PC-9 (cell line): Measurements from ENCODE around the gene ALDOA. TPM values are rescaled to one million over a fixed set of nuclear protein-coding genes. Genes with fewer than 3 reads are reported as not detected.

Experiments used
- BruUV-seq: library from RNA; stranded (reverse); fragments of 400-500 nt; replicated peaks from 2 replicates; lab custom pipeline; 2021; lab: Mats Ljungman, UMichigan
- CTCF ChIA-PET: fragments of 300-600 bp; sonication (Branson Sonifier 250); formaldehyde crosslinking; loops from one replicate; lab custom pipeline; 2022; ENCODE audit warnings: antibody characterized with exemption; lab: Charles Lee
- POLR2A ChIA-PET: fragments of 300-600 bp; sonication (Branson Sonifier 250); formaldehyde crosslinking; loops from one replicate; lab custom pipeline; 2022; ENCODE audit warnings: antibody characterized with exemption; ENCODE audit not compliant: unreplicated experiment; lab: Charles Lee
- DNase-seq, 2 experiments: peaks; one replicate each; pipeline versions ENCODE4 v3.0.0 to v3.0.0-alpha.2; 2015 to 2022; ENCODE audit warnings: mixed read lengths in 1 of 2
- H2AFZ ChIP-seq: fragments of 200-600 bp; sonication (generic); 2 replicates; pipeline ENCODE4 v1.8.1; 2017; ENCODE audit warnings: antibody characterized with exemption
- H3F3A ChIP-seq: fragments of 200-600 bp; sonication (generic); 2 replicates; pipeline ENCODE4 v1.8.1; 2017; ENCODE audit warnings: antibody characterized with exemption, mild to moderate bottlenecking, low read depth; ENCODE audit not compliant: insufficient read depth
- H3K27ac ChIP-seq: fragments of 200-600 bp; sonication (generic); 2 replicates; pipeline ENCODE4 v1.6.1; 2016; ENCODE audit warnings: mixed run types
- H3K27me3 ChIP-seq: fragments of 200-600 bp; sonication (generic); 2 replicates; pipeline ENCODE4 v1.6.1; 2016; ENCODE audit warnings: low read depth, mixed run types; ENCODE audit not compliant: insufficient read depth
- H3K36me3 ChIP-seq: fragments of 200-600 bp; sonication (generic); 2 replicates; pipeline ENCODE4 v1.6.1; 2016; ENCODE audit warnings: low read depth, mixed run types
- H3K4me1 ChIP-seq: fragments of 200-600 bp; sonication (generic); replicated peaks from 2 replicates; pipeline ENCODE4 v1.6.1; 2016; ENCODE audit warnings: mixed run types; ENCODE audit not compliant: insufficient read depth
- H3K4me2 ChIP-seq: fragments of 200-600 bp; sonication (generic); 2 replicates; pipeline ENCODE4 v1.6.1; 2017; ENCODE audit warnings: mixed run types
- H3K4me3 ChIP-seq: fragments of 200-600 bp; sonication (generic); 2 replicates; pipeline ENCODE4 v1.6.1; 2016; ENCODE audit warnings: mixed run types
- H3K79me2 ChIP-seq: fragments of 200-600 bp; sonication (generic); 2 replicates; pipeline ENCODE4 v1.6.1; 2017; ENCODE audit warnings: low read depth, mixed run types
- H3K9me2 ChIP-seq: fragments of 200-600 bp; sonication (generic); 2 replicates; pipeline ENCODE4 v1.8.1; 2017; ENCODE audit warnings: mild to moderate bottlenecking; ENCODE audit not compliant: insufficient read depth
- H3K9me3 ChIP-seq: fragments of 200-600 bp; sonication (generic); 2 replicates; pipeline ENCODE4 v1.8.1; 2016; ENCODE audit warnings: low read depth; ENCODE audit not compliant: insufficient read depth
- H4K20me1 ChIP-seq: fragments of 200-600 bp; sonication (generic); 2 replicates; pipeline ENCODE4 v1.8.1; 2017; ENCODE audit not compliant: insufficient read depth
- EZH2 ChIP-seq: fragments of 200-600 bp; sonication (generic); IDR thresholded peaks from 2 replicates; pipeline ENCODE4 v1.8.0; 2017; ENCODE audit warnings: antibody characterized with exemption, low read depth
- intact Hi-C: fragments of 100-400 bp; cut with micrococcal nuclease; formaldehyde crosslinking; loops from one replicate; pipeline ENCODE4 v1.10.0; 2022; ENCODE audit not compliant: unreplicated experiment
- total RNA-seq: library from RNA; stranded (reverse); gene quantifications from 2 replicates; pipeline ENCODE4 v1.2.3, GENCODE V29; 2021
- TF ChIP-seq, protein P1 (sequence below): fragments of 200-600 bp; sonication (generic); conservative IDR thresholded peaks from 2 replicates; pipeline ENCODE4 v1.6.1; 2017; ENCODE audit warnings: mixed run types, antibody characterized with exemption, mild to moderate bottlenecking, moderate library complexity

The ALDOA gene
- total RNA-seq, 1 experiment from 2014 or later: 3,090 TPM

DNA sequence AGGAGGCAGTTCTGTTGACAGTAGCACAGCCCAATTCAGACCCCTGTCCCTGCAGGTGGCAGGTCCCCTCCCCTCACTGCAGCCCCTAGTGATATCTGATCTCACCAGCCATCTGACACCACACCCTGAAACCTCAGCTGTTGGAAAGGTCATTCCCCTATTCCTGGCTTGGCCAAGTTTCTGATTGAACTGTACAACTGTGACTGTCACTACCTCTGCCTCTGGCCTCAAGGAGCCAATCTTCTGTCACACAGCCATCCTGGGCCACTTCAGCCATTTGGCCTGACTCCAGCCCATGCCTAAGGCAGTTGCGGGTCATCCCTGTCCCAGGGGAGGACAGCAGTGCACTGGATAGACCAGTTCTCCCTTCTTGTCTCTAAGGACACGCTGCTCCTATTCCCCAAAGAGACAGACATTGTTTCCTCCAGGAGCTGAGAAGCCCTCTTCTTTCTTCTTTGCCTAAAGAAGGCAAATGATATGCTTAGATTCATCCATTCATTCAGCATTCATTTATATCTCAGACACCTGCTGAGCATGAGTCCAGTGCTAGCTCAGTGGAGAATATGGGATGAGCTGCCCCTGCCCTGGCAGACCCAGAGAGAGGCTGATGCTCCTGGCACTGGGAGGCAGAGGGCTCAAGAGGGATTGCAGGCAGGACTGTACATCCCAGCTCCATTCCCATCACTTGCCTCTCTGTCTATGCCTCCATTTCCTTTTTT, 4.6 kb upstream of the ALDOA start:
- Histone ChIP-seq H3K79me2 (peaks cover 32% of the 10 kb centered on the region), H3K4me1 (peaks cover 36% of the 10 kb centered on the region), H3K9me2 (no peaks in the 10 kb centered on the region), H4K20me1 (peaks cover under 1% of the 10 kb centered on the region; the same call in 1 of the 2 replicates), H3K36me3 (no peaks in the 10 kb centered on the region), H3K27ac (peak overlapping the region; percentile 9; the same call in 1 of the 2 replicates), H2AFZ (no peak overlapping the region), H3K4me2 (peak overlapping the region; percentile 22), H3K27me3 (no peaks in the 10 kb centered on the region), H3F3A (peaks cover 61% of the 10 kb centered on the region), H3K4me3 (no peak overlapping the region), H3K9me3 (no peaks in the 10 kb centered on the region)
- intact Hi-C loops: no loop called here
- ChIA-PET CTCF (interaction anchor here (0.6 to 0.7 kb wide), 3 partner anchors 14 to 30 kb away, joined by 5 to 17 read pairs (median 11); partner anchors contain the start of gene TBX6), POLR2A (no interaction called here)
- DNase-seq: peak; percentile 83 to 86
- TF ChIP-seq, protein P1, sequence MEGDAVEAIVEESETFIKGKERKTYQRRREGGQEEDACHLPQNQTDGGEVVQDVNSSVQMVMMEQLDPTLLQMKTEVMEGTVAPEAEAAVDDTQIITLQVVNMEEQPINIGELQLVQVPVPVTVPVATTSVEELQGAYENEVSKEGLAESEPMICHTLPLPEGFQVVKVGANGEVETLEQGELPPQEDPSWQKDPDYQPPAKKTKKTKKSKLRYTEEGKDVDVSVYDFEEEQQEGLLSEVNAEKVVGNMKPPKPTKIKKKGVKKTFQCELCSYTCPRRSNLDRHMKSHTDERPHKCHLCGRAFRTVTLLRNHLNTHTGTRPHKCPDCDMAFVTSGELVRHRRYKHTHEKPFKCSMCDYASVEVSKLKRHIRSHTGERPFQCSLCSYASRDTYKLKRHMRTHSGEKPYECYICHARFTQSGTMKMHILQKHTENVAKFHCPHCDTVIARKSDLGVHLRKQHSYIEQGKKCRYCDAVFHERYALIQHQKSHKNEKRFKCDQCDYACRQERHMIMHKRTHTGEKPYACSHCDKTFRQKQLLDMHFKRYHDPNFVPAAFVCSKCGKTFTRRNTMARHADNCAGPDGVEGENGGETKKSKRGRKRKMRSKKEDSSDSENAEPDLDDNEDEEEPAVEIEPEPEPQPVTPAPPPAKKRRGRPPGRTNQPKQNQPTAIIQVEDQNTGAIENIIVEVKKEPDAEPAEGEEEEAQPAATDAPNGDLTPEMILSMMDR: no peak
- no peak for TF ChIP-seq EZH2
- BruUV-seq: no TSS peak

DNA sequence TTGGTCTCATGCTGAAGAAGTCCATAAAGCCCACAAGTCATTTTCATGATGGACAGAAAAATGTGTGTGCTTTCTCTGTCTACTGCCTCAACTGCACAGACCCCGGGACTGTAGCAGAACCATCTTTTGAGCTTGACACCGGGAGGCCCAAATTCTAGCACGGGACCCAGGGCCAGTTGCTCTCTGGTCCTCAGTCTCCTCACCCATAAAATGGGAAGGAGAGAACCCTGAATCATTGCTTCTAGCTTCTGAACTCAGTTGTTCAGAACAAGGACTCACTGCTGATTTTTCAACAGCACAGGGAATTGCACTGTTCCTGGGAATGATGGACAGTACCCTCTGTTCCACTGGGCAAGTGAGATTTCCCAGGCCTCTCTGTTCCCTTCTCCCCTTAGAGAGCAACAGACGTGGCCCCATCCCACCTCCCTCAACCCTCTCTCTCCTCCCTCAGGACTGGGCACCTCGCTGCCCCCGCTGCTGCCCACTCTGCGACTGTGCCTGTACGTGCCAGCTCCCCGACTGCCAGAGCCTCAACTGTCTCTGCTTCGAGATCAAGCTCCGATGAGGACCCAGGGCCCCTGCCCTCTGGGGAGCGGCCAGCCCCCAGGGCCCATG, 2.2 kb upstream of the ALDOA start:
- H4K20me1 ChIP-seq: peaks cover 24% of the 10 kb centered on the region
- peak overlapping the region; percentile 78 for H3K4me2 ChIP-seq
- peak overlapping the region; percentile 71; the same call in 1 of the 2 replicates for H2AFZ ChIP-seq
- intact Hi-C loops: no loop called here
- TF ChIP-seq EZH2: no peak
- TF ChIP-seq, protein P1: no peak
- peak overlapping the region; percentile 92 for H3K27ac ChIP-seq
- peaks cover 51% of the 10 kb centered on the region for H3K4me1 ChIP-seq
- DNase-seq: no peak
- BruUV-seq: no TSS peak
- H3F3A ChIP-seq: peaks cover 72% of the 10 kb centered on the region
- peaks cover 18% of the 10 kb centered on the region for H3K36me3 ChIP-seq
- H3K4me3 ChIP-seq: peak overlapping the region; percentile 94
- POLR2A ChIA-PET: interaction anchor here (0.7 to 1.0 kb wide), 2 partner anchors 23 to 28 kb away, joined by 3 to 5 read pairs; partner anchors contain the start of gene TBX6
- no peaks in the 10 kb centered on the region for H3K9me3 ChIP-seq
- no peaks in the 10 kb centered on the region for H3K27me3 ChIP-seq
- peaks cover 56% of the 10 kb centered on the region for H3K79me2 ChIP-seq
- no peaks in the 10 kb centered on the region for H3K9me2 ChIP-seq
- CTCF ChIA-PET: interaction anchor here (0.6 to 0.7 kb wide), 3 partner anchors 394 to 1188 kb away, joined by 3 to 4 read pairs (median 3); no protein-coding TSS in a partner anchor
